SK-N-SH (cell line): ENCODE results near the gene PKD1. TPM values are rescaled to one million over a fixed set of nuclear protein-coding genes. Genes with fewer than 3 reads are reported as not detected.
"Not testable (repeated sequence)": the region's sequence is repeated elsewhere in the genome, so short reads cannot be mapped to it uniquely, and the experiment has no call there.

Source experiments
- CTCF ChIA-PET: fragments of 300-600, 350-600 bp; formaldehyde crosslinking; extraction: SDS; loops from one replicate; lab custom pipeline; 2021; lab: Yijun Ruan, JAX
- POLR2A ChIA-PET: fragments of 350-600 bp; sonication (Branson Sonifier 250); formaldehyde crosslinking; extraction: SDS; loops from one replicate; lab custom pipeline; 2020; ENCODE audit warnings: antibody characterized with exemption, inconsistent platforms; lab: Yijun Ruan, JAX
- DNase-seq: peaks from one replicate; pipeline ENCODE4 v3.0.0; 2012
- H2AFZ ChIP-seq: fragments of 200-600 bp; sonication (generic); 2 replicates; pipeline ENCODE4 v1.8.1; 2016; ENCODE audit warnings: antibody characterized with exemption, mild to moderate bottlenecking, low read depth
- H3F3A ChIP-seq: fragments of 200-600 bp; sonication (generic); replicated peaks from 2 replicates; pipeline ENCODE3; 2016; ENCODE audit warnings: antibody characterized with exemption, mild to moderate bottlenecking; ENCODE audit not compliant: insufficient read depth
- H3K27ac ChIP-seq, 2 experiments: fragments of 200-500 bp in 1 of 2; fragments of 200-600 bp in 1 of 2; sonication (Bioruptor generic) in 1 of 2; sonication (generic), shearing (Covaris generic) in 1 of 2; 2 replicates each; pipeline versions ENCODE4 v1.5.1 to v1.6.1; 2014 to 2016; ENCODE audit warnings: low read depth in 2 of 2, inconsistent platforms in 1 of 2, low read length in 1 of 2, mild to moderate bottlenecking in 1 of 2, mixed read lengths in 1 of 2
- H3K27me3 ChIP-seq: fragments of 200-600 bp; sonication (generic), shearing (Covaris generic); 2 replicates; pipeline ENCODE4 v1.6.1; 2016; ENCODE audit warnings: mixed run types; ENCODE audit not compliant: insufficient read depth
- H3K36me3 ChIP-seq, 2 experiments: fragments of 200-500 bp in 1 of 2; fragments of 200-600 bp in 1 of 2; sonication (Bioruptor generic) in 1 of 2; sonication (generic) in 1 of 2; replicated peaks in 1 of 2; 2 replicates each; pipeline versions ENCODE3 to v1.5.1; 2014 to 2016; ENCODE audit warnings: low read length in 1 of 2, mild to moderate bottlenecking in 1 of 2; ENCODE audit not compliant: insufficient read depth in 2 of 2, control insufficient read depth in 1 of 2
- H3K4me1 ChIP-seq, 2 experiments: fragments of 200-500 bp in 1 of 2; fragments of 200-600 bp in 1 of 2; sonication (Bioruptor generic) in 1 of 2; sonication (generic), shearing (Covaris generic) in 1 of 2; 2 replicates each; pipeline versions ENCODE4 v1.5.1 to v1.6.1; 2014 to 2016; ENCODE audit warnings: low read depth in 1 of 2, low read length in 1 of 2, mixed run types in 1 of 2; ENCODE audit not compliant: insufficient read depth in 2 of 2, control insufficient read depth in 1 of 2
- H3K4me2 ChIP-seq: fragments of 200-600 bp; sonication (generic), shearing (Covaris generic); 2 replicates; pipeline ENCODE4 v1.6.1; 2017; ENCODE audit warnings: mixed run types
- H3K4me3 ChIP-seq, 2 experiments: fragments of 200-500 bp in 1 of 2; fragments of 200-600 bp in 1 of 2; sonication (Bioruptor generic) in 1 of 2; sonication (generic), shearing (Covaris generic) in 1 of 2; 2 replicates each; pipeline versions ENCODE4 v1.5.1 to v1.8.1; 2014 to 2016; ENCODE audit warnings: low read depth in 2 of 2, inconsistent platforms in 1 of 2, low read length in 1 of 2, mild to moderate bottlenecking in 1 of 2, mixed read lengths in 1 of 2, moderate library complexity in 1 of 2
- H3K79me2 ChIP-seq: fragments of 200-600 bp; sonication (generic); 2 replicates; pipeline ENCODE4 v1.8.1; 2017; ENCODE audit warnings: mild to moderate bottlenecking; ENCODE audit not compliant: insufficient read depth
- H3K9ac ChIP-seq: fragments of 200-600 bp; sonication (generic); 2 replicates; pipeline ENCODE4 v1.6.1; 2017; ENCODE audit warnings: mixed run types
- H3K9me2 ChIP-seq: fragments of 200-600 bp; sonication (generic); 2 replicates; pipeline ENCODE4 v1.6.1; 2017; ENCODE audit warnings: mixed run types
- H3K9me3 ChIP-seq: fragments of 200-600 bp; sonication (generic); 2 replicates; pipeline ENCODE4 v1.6.1; 2017; ENCODE audit warnings: mixed run types, mild to moderate bottlenecking, moderate library complexity
- H4K20me1 ChIP-seq: fragments of 200-600 bp; sonication (generic); 2 replicates; pipeline ENCODE4 v1.6.1; 2017; ENCODE audit warnings: mild to moderate bottlenecking, mixed run types; ENCODE audit not compliant: insufficient read depth
- EP300 ChIP-seq, 2 experiments: IDR thresholded peaks; 2 replicates each; pipeline versions ENCODE4 v1.4.0 to v1.6.1; 2012; ENCODE audit warnings: borderline replicate concordance in 1 of 2, low read depth in 1 of 2, low read length in 1 of 2
- MXI1 ChIP-seq: IDR thresholded peaks from 2 replicates; pipeline ENCODE4 v1.6.1; 2012; ENCODE audit warnings: mild to moderate bottlenecking, low read depth, low read length, improper control_type of control experiment
- WGBS: methylation state at CpG from one replicate; pipeline ENCODE4 v1.1.6; 2017; ENCODE audit warnings: low lambda C conversion rate; 5-methylcytosine and 5-hydroxymethylcytosine counted together
- polyA plus RNA-seq, 3 experiments: library from polyadenylated mRNA; depleted of rRNA; stranded (reverse); fragments of >200 nt; gene quantifications; 2 replicates each; pipeline ENCODE4 v1.2.3, GENCODE V29; 2012

Gene PKD1
- polyA plus RNA-seq, 1 of the 3 experiments (the other 2 are of a cell fraction) = 47.4 TPM

DNA sequence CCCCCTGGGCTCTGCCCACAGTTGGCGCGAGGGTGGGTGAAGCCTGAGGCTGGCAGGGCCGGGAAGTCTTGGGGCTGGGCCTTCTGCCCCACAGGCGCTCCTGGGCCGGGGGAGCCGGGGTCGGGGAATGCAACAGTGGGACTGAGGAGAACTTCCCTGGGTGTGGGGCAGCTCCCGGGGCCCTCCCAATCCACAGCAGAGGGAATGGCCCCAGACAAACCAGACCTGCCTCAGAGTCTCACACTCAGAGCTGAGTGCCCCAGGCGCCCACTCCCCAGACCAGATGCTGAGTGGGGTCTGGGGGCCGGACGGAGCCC is 11.4 kb downstream of the PKD1 start:
- H3K4me2 ChIP-seq = peak overlapping the region; percentile 82
- peaks cover 28 to 60% of the 10 kb centered on the region in 2 experiments; a peak in 3 of 4 replicates for H3K4me1 ChIP-seq

DNA sequence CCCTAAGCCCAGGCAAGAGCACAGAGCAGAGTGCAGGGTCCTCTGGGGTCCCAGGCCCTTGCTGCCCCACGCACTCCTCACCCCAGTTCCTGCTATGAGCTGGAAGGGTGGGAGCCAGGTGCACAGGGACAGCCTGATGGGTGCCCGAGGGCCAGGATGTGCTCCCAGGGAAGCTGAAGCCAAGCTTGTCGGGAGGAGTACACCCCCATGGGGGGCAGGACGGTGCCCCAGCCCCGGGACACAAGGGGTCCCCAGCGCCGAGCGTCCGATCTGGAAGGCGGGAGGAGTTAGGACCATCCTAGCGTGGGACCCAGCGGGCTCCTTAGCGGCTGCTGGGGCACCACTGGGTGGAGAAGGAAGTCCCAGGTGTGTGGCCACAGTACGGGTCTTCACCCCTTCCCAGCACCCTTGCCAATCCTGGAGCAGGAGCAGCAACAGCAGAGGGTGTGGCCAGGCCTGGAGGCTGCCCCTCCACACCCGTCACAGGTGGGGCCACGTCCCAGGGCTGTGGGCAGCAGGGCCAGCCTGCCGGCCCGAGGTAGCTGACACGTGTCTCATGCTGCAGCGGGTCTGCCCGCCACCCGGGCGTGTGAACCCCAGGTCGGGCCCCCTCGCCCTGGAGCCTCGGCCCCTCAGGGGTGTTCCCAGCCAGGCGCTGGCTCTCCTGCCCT is 11.9 kb downstream of the PKD1 start:
- not testable (repeated sequence) for H3K27me3 ChIP-seq, H2AFZ ChIP-seq, H3K9me2 ChIP-seq, H3K36me3 ChIP-seq, DNase-seq, H3K9me3 ChIP-seq
- Histone ChIP-seq H3K27ac (peak overlapping the region; percentile 84 to 98), H3K4me1 (peaks cover 28 to 60% of the 10 kb centered on the region in 2 experiments; a peak in 3 of 4 replicates), H3K9ac (peak overlapping the region; percentile 79; the same call in 1 of the 2 replicates), H3K4me2 (peak overlapping the region; percentile 82), H3F3A (peaks cover 12% of the 10 kb centered on the region), H3K4me3 (peak overlapping the region; percentile 16 to 27; a peak in 1 of 4 replicates), H4K20me1 (peaks cover 15% of the 10 kb centered on the region), H3K79me2 (peaks cover 80% of the 10 kb centered on the region)
- CTCF ChIA-PET = interaction anchor here (0.5 kb wide), 1 partner anchor 17 kb away, joined by 4 read pairs; no protein-coding TSS in a partner anchor
- POLR2A ChIA-PET = interaction anchor here (1.8 kb wide), 1 partner anchor 24 kb away, joined by 4 read pairs; the partner anchor contains the start of gene RAB26
- WGBS = 70% methylated on average over 16 of the region's 27 CpGs

More for the DNA sequence above, 11.4 kb downstream of the PKD1 start:
- WGBS = 15% methylated on average over 7 of the region's 11 CpGs
- ChIA-PET CTCF (interaction anchor here (1.4 kb wide), 1 partner anchor 16 kb away, joined by 4 read pairs; no protein-coding TSS in a partner anchor), POLR2A (interaction anchor here (0.7 to 1.8 kb wide), 3 partner anchors 16 to 31 kb away, joined by 3 to 4 read pairs (median 4); partner anchors contain the start of genes RAB26 and TRAF7)
- H3K36me3 ChIP-seq, H3K9me2 ChIP-seq, H3K27me3 ChIP-seq, H2AFZ ChIP-seq, DNase-seq, H3K9me3 ChIP-seq: not testable (repeated sequence)
- peak; percentile 9; the same call in 1 of the 2 replicates for TF ChIP-seq MXI1
- TF ChIP-seq EP300 (IDR thresholded peaks at IDR 0.05; ENCODE audit: borderline replicate concordance in 1 of 2, low read depth in 1 of 2, low read length in 1 of 2) = peak in 1 of 2 experiments; percentile 6; a peak in 1 of 4 replicates
- peak overlapping the region; percentile 16 to 27; a peak in 3 of 4 replicates for H3K4me3 ChIP-seq
- H3F3A ChIP-seq = peaks cover 14% of the 10 kb centered on the region
- peak overlapping the region; percentile 79 for H3K9ac ChIP-seq
- H3K27ac ChIP-seq = peak overlapping the region; percentile 84 to 98
- H3K79me2 ChIP-seq = peaks cover 77% of the 10 kb centered on the region
- peaks cover 15% of the 10 kb centered on the region for H4K20me1 ChIP-seq

DNA sequence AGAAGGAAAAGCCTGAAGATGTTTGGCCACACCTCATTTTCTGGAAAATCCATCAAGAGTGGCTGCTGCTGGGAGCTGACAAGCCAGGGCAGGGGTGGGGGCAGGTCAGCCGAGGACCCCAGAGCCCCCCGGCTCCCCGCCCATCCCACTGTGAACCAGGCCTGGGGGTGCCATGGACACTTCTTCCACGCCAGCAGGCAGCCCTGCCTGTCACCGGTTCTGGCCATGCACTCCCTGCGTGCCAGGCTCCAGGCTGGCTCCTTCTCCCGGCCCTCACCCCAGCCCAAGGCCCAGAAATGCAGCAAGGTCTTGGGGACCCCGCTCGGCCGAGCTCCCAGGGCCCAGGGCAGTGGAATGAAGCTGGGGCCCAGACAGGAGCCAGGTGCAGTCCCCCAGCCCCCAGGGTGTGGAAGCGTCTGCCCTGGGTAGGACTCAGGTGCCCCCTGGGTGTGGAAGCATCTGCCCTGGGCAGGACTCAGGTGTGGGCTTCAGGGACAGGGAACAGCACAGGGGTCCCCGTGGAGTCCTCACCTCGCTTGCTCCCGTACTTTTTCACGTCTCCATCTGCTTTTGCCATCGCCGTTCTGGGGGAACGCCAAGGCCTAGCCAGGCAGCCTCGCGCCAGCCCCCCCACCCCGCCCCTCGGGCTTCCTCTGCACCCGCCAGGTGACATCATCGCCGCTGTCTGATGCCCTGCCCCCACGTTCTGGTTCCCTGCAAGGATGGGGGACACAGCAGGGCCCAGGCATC is 12.6 kb downstream of the PKD1 start:
- DNase-seq, H3F3A ChIP-seq, H3K9ac ChIP-seq, H3K27me3 ChIP-seq, H2AFZ ChIP-seq, H3K9me3 ChIP-seq, POLR2A ChIA-PET, H3K36me3 ChIP-seq, H3K9me2 ChIP-seq, H3K4me3 ChIP-seq, H3K4me2 ChIP-seq: not testable (repeated sequence)
- Histone ChIP-seq H4K20me1 (peaks cover 15% of the 10 kb centered on the region), H3K4me1 (peaks cover 28 to 60% of the 10 kb centered on the region in 2 experiments; a peak in 3 of 4 replicates), H3K27ac (peak overlapping the region in 1 of 2 experiments; percentile 98; a peak in 2 of 4 replicates), H3K79me2 (peaks cover 77% of the 10 kb centered on the region)
- 40% methylated on average over 4 of the region's 26 CpGs for whole genome bisulfite sequencing
- CTCF ChIA-PET = interaction anchor here (0.5 kb wide), 1 partner anchor 18 kb away, joined by 4 read pairs; no protein-coding TSS in a partner anchor
